ENCODE measurements around the gene NLRP3. TPM values are rescaled to one million over a fixed set of nuclear protein-coding genes. Genes with fewer than 3 reads are reported as not detected.
A peak's percentile ranks its signal among the peaks of the same experiment; 100 is the strongest.
"Not testable (repeated sequence)": the region's sequence is repeated elsewhere in the genome, so short reads cannot be mapped to it uniquely, and the experiment has no call there.

NLRP3 gene
- total and polyA plus RNA-seq, 9 donors = 0.65 to 1.6 (median 1.0) TPM

GRCh38 chr1:247468481-247469140, 52.6 kb downstream of the NLRP3 start:
- 100% methylated on average over 1 of the region's 5 CpGs for WGBS (ENCODE audit: insufficient coverage)
- Histone ChIP-seq H3K36me3 (ENCODE audit: control insufficient read depth, insufficient read depth, low read length) (no peaks in the 10 kb centered on the region), H3K9me3 (replicated peaks; ENCODE audit: control insufficient read depth, low read depth, low read length) (no peaks in the 10 kb centered on the region), H3K4me1 (ENCODE audit: control insufficient read depth, insufficient read depth, low read length) (no peaks in the 10 kb centered on the region), H3K27ac (ENCODE audit: low read length) (no peak overlapping the region), H3K27me3 (ENCODE audit: control insufficient read depth, insufficient read depth, low read length) (no peaks in the 10 kb centered on the region), H3K4me3 (ENCODE audit: low read length) (no peak overlapping the region)
- DNase-seq = no peak

- H3K4me1 ChIP-seq (ENCODE audit: control insufficient read depth, insufficient read depth, low read length) = no peaks in the 10 kb centered on the region
- 80% methylated on average over 1 of the region's 5 CpGs for WGBS (ENCODE audit: insufficient coverage)
- no peaks in the 10 kb centered on the region for H3K9me3 ChIP-seq (replicated peaks; ENCODE audit: control insufficient read depth, low read depth, low read length)
- no peak overlapping the region for H3K27ac ChIP-seq (ENCODE audit: low read length)
- H3K4me3 ChIP-seq (ENCODE audit: low read length) = no peak overlapping the region
- no peaks in the 10 kb centered on the region for H3K27me3 ChIP-seq (ENCODE audit: control insufficient read depth, insufficient read depth, low read length)
- no peaks in the 10 kb centered on the region for H3K36me3 ChIP-seq (ENCODE audit: control insufficient read depth, insufficient read depth, low read length)
- DNase-seq = peak; percentile 76
Measured at GRCh38 chr1:247469141-247469535, 53.2 kb downstream of the NLRP3 start.

- not testable (repeated sequence) for DNase-seq; H3K9me3 ChIP-seq (replicated peaks; ENCODE audit: control insufficient read depth, low read depth, low read length); H3K36me3 ChIP-seq (ENCODE audit: control insufficient read depth, insufficient read depth, low read length); H3K27me3 ChIP-seq (ENCODE audit: control insufficient read depth, insufficient read depth, low read length); H3K27ac ChIP-seq (ENCODE audit: low read length); H3K4me3 ChIP-seq (ENCODE audit: low read length); H3K4me1 ChIP-seq (ENCODE audit: control insufficient read depth, insufficient read depth, low read length)
- WGBS (ENCODE audit: insufficient coverage) = 52% methylated on average over 16 of the region's 16 CpGs
Measured at GRCh38 chr1:247470942-247471429, 55.0 kb downstream of the NLRP3 start.

GRCh38 chr1:247471445-247472016, 55.6 kb downstream of the NLRP3 start:
- Histone ChIP-seq H3K36me3 (ENCODE audit: control insufficient read depth, insufficient read depth, low read length) (no peaks in the 10 kb centered on the region), H3K9me3 (replicated peaks; ENCODE audit: control insufficient read depth, low read depth, low read length) (no peaks in the 10 kb centered on the region), H3K4me1 (ENCODE audit: control insufficient read depth, insufficient read depth, low read length) (no peaks in the 10 kb centered on the region), H3K27me3 (ENCODE audit: control insufficient read depth, insufficient read depth, low read length) (no peaks in the 10 kb centered on the region), H3K27ac (ENCODE audit: low read length) (no peak overlapping the region), H3K4me3 (ENCODE audit: low read length) (no peak overlapping the region)
- DNase-seq = no peak
- 51% methylated on average over 11 of the region's 12 CpGs for WGBS (ENCODE audit: insufficient coverage)

GRCh38 chr1:247472035-247472434, 56.1 kb downstream of the NLRP3 start:
- Histone ChIP-seq H3K27ac (ENCODE audit: low read length) (no peak overlapping the region), H3K36me3 (ENCODE audit: control insufficient read depth, insufficient read depth, low read length) (no peaks in the 10 kb centered on the region), H3K27me3 (ENCODE audit: control insufficient read depth, insufficient read depth, low read length) (no peaks in the 10 kb centered on the region), H3K9me3 (replicated peaks; ENCODE audit: control insufficient read depth, low read depth, low read length) (no peaks in the 10 kb centered on the region), H3K4me3 (ENCODE audit: low read length) (no peak overlapping the region), H3K4me1 (ENCODE audit: control insufficient read depth, insufficient read depth, low read length) (no peaks in the 10 kb centered on the region)
- no peak for DNase-seq
- no CpG with 5 or more reads among the region's 1 CpG for WGBS (ENCODE audit: insufficient coverage)

- WGBS (ENCODE audit: insufficient coverage) = 70% methylated on average over 3 of the region's 3 CpGs
- Histone ChIP-seq H3K27me3 (ENCODE audit: control insufficient read depth, insufficient read depth, low read length) (no peaks in the 10 kb centered on the region), H3K4me3 (ENCODE audit: low read length) (no peak overlapping the region), H3K36me3 (ENCODE audit: control insufficient read depth, insufficient read depth, low read length) (no peaks in the 10 kb centered on the region), H3K9me3 (replicated peaks; ENCODE audit: control insufficient read depth, low read depth, low read length) (no peaks in the 10 kb centered on the region), H3K4me1 (ENCODE audit: control insufficient read depth, insufficient read depth, low read length) (no peaks in the 10 kb centered on the region), H3K27ac (ENCODE audit: low read length) (no peak overlapping the region)
- no peak for DNase-seq
Measured at GRCh38 chr1:247474367-247474766, 58.4 kb downstream of the NLRP3 start.

- Histone ChIP-seq H3K4me1 (ENCODE audit: control insufficient read depth, insufficient read depth, low read length) (no peaks in the 10 kb centered on the region), H3K36me3 (ENCODE audit: control insufficient read depth, insufficient read depth, low read length) (no peaks in the 10 kb centered on the region), H3K9me3 (replicated peaks; ENCODE audit: control insufficient read depth, low read depth, low read length) (no peaks in the 10 kb centered on the region), H3K4me3 (ENCODE audit: low read length) (no peak overlapping the region), H3K27me3 (ENCODE audit: control insufficient read depth, insufficient read depth, low read length) (no peaks in the 10 kb centered on the region), H3K27ac (ENCODE audit: low read length) (no peak overlapping the region)
- 94% methylated on average over 2 of the region's 2 CpGs for WGBS (ENCODE audit: insufficient coverage)
- no peak for DNase-seq
Measured at GRCh38 chr1:247475793-247476192, 59.8 kb downstream of the NLRP3 start.

- DNase-seq; H3K27me3 ChIP-seq (ENCODE audit: control insufficient read depth, insufficient read depth, low read length); H3K4me1 ChIP-seq (ENCODE audit: control insufficient read depth, insufficient read depth, low read length); H3K9me3 ChIP-seq (replicated peaks; ENCODE audit: control insufficient read depth, low read depth, low read length); H3K27ac ChIP-seq (ENCODE audit: low read length); H3K4me3 ChIP-seq (ENCODE audit: low read length); H3K36me3 ChIP-seq (ENCODE audit: control insufficient read depth, insufficient read depth, low read length): not testable (repeated sequence)
- no CpG with 5 or more reads among the region's 6 CpGs for WGBS (ENCODE audit: insufficient coverage)
Measured at GRCh38 chr1:247476328-247477058, 60.5 kb downstream of the NLRP3 start.

- H3K4me3 ChIP-seq (ENCODE audit: low read length) = no peak overlapping the region
- H3K36me3 ChIP-seq (ENCODE audit: control insufficient read depth, insufficient read depth, low read length) = no peaks in the 10 kb centered on the region
- no peaks in the 10 kb centered on the region for H3K4me1 ChIP-seq (ENCODE audit: control insufficient read depth, insufficient read depth, low read length)
- no CpG with 5 or more reads among the region's 1 CpG for WGBS (ENCODE audit: insufficient coverage)
- H3K27ac ChIP-seq (ENCODE audit: low read length) = no peak overlapping the region
- no peaks in the 10 kb centered on the region for H3K9me3 ChIP-seq (replicated peaks; ENCODE audit: control insufficient read depth, low read depth, low read length)
- H3K27me3 ChIP-seq (ENCODE audit: control insufficient read depth, insufficient read depth, low read length) = no peaks in the 10 kb centered on the region
- DNase-seq = no peak
Measured at GRCh38 chr1:247482747-247483146, 66.8 kb downstream of the NLRP3 start.

- DNase-seq = peak; percentile 78
- H3K36me3 ChIP-seq (ENCODE audit: control insufficient read depth, insufficient read depth, low read length) = no peaks in the 10 kb centered on the region
- peaks cover 2% of the 10 kb centered on the region for H3K27me3 ChIP-seq (ENCODE audit: control insufficient read depth, insufficient read depth, low read length)
- H3K27ac ChIP-seq (ENCODE audit: low read length) = no peak overlapping the region
- no peaks in the 10 kb centered on the region for H3K9me3 ChIP-seq (replicated peaks; ENCODE audit: control insufficient read depth, low read depth, low read length)
- no peak overlapping the region for H3K4me3 ChIP-seq (ENCODE audit: low read length)
- H3K4me1 ChIP-seq (ENCODE audit: control insufficient read depth, insufficient read depth, low read length) = no peaks in the 10 kb centered on the region
Measured at GRCh38 chr1:247487057-247487456, 71.1 kb downstream of the NLRP3 start.
